HUDEP-2 (cell line): ENCODE data around the gene RNF166.

Experiments
- DNase-seq, 76 experiments: peaks; one replicate each; lab custom pipeline; 2025; ENCODE audit not compliant: unreplicated experiment in 76 of 76; lab: John Stamatoyannopoulos, UW

Gene RNF166

GRCh38 chr16:88706229-88706964, at the start of gene RNF166, which contains the start of gene CTU2:
Gene RNF166, minus strand, starts transcription at chr16:88706408. Its CDS starts 83 bp downstream, at chr16:88706325.
Gene CTU2, plus strand, starts transcription at chr16:88706503. Its CDS starts 28 bp downstream, at chr16:88706531.
- peak in 72 of 76 experiments; percentile 24 to 89 (median 74) for DNase-seq

GRCh38 chr16:88754912-88755744, 48.9 kb upstream of the RNF166 start:
- peak in 6 of 76 experiments; percentile 11 to 30 (median 24) for DNase-seq

GRCh38 chr16:88754109-88754911, 48.1 kb upstream of the RNF166 start:
- DNase-seq, result no peak

GRCh38 chr16:88753602-88754001, 47.4 kb upstream of the RNF166 start:
- no peak for DNase-seq

- no peak for DNase-seq
Measured at GRCh38 chr16:88753191-88753590, 47.0 kb upstream of the RNF166 start.

GRCh38 chr16:88752386-88753002, 46.3 kb upstream of the RNF166 start:
- DNase-seq, result no peak

GRCh38 chr16:88750854-88751253, 44.6 kb upstream of the RNF166 start:
- DNase-seq, result no peak

- no peak for DNase-seq
Measured at GRCh38 chr16:88749358-88749757, 43.1 kb upstream of the RNF166 start.

- DNase-seq, result no peak
Measured at GRCh38 chr16:88748364-88748763, 42.2 kb upstream of the RNF166 start.

- peak in 69 of 76 experiments; percentile 12 to 85 (median 62) for DNase-seq
Measured at GRCh38 chr16:88747588-88748301, 41.5 kb upstream of the RNF166 start.

- no peak for DNase-seq
Measured at GRCh38 chr16:88746506-88746905, 40.3 kb upstream of the RNF166 start.

- DNase-seq, result no peak
Measured at GRCh38 chr16:88744577-88745521, 38.6 kb upstream of the RNF166 start.

- DNase-seq, result peak in 51 of 76 experiments; percentile 4 to 68 (median 41)
Measured at GRCh38 chr16:88743693-88744576, 37.7 kb upstream of the RNF166 start.

GRCh38 chr16:88742896-88743605, 36.8 kb upstream of the RNF166 start:
- DNase-seq, result no peak

GRCh38 chr16:88741368-88741767, 35.2 kb upstream of the RNF166 start:
- DNase-seq, result no peak

- DNase-seq, result no peak
Measured at GRCh38 chr16:88740727-88741055, 34.5 kb upstream of the RNF166 start.
